Activated naive CD4-positive, alpha-beta T cell treated with anti-CD3 and anti-CD28 coated beads, Interleukin-2, amount 50 U/mL, for 24 hours (primary cell): ENCODE data around the gene CPE.
"Not testable (repeated sequence)": the region's sequence is repeated elsewhere in the genome, so short reads cannot be mapped to it uniquely, and the experiment has no call there.

Source experiments
- H3K27ac Mint-ChIP-seq: one replicate; pipeline ENCODE4 v1.8.0; 2021; ENCODE audit warnings: mild to moderate bottlenecking, mixed read lengths
- H3K27me3 Mint-ChIP-seq: one replicate; pipeline ENCODE4 v1.8.0; 2021; ENCODE audit warnings: mixed read lengths
- H3K36me3 Mint-ChIP-seq: one replicate; pipeline ENCODE4 v1.8.0; 2021; ENCODE audit warnings: mixed read lengths
- H3K4me1 Mint-ChIP-seq: one replicate; pipeline ENCODE4 v1.8.0; 2021; ENCODE audit warnings: mixed read lengths
- H3K4me3 Mint-ChIP-seq: one replicate; pipeline ENCODE4 v1.8.0; 2021; ENCODE audit warnings: mild to moderate bottlenecking, mixed read lengths
- H3K9me3 Mint-ChIP-seq: one replicate; pipeline ENCODE4 v1.8.0; 2021; ENCODE audit warnings: mixed read lengths

Gene CPE

DNA sequence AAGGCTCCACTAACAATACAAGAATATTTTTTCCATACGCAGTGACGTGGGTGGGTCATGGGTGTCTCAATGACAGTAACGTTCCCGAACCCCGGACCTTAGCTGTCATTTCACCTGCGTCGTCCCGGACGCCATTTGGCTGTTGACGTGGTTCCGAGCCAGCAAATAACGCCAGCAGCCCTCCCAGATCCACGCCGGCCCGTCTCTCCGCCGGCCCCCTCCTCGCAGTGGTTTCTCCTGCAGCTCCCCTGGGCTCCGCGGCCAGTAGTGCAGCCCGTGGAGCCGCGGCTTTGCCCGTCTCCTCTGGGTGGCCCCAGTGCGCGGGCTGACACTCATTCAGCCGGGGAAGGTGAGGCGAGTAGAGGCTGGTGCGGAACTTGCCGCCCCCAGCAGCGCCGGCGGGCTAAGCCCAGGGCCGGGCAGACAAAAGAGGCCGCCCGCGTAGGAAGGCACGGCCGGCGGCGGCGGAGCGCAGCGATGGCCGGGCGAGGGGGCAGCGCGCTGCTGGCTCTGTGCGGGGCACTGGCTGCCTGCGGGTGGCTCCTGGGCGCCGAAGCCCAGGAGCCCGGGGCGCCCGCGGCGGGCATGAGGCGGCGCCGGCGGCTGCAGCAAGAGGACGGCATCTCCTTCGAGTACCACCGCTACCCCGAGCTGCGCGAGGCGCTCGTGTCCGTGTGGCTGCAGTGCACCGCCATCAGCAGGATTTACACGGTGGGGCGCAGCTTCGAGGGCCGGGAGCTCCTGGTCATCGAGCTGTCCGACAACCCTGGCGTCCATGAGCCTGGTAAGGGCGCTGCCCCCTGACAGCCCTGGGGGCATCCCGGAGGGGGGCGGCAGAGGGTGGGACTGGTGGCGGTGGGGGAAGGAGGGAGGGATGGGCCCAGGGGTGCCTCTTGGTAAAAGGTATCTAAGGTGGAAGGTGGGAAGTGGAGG, at the start of gene CPE:
Gene CPE, plus strand, starts transcription at position 264 of the 933 bp plus-strand sequence. Its CDS starts 214 bp downstream, at position 478.
- Mint-ChIP-seq H3K27me3 (peaks cover 38% of the 10 kb centered on the region), H3K36me3 (peaks cover 1% of the 10 kb centered on the region), H3K9me3 (no peaks in the 10 kb centered on the region), H3K4me3 (peak within 1 kb of the TSS; percentile 85), H3K27ac (no peak within 1 kb of the TSS), H3K4me1 (peaks cover 12% of the 10 kb centered on the region)

DNA sequence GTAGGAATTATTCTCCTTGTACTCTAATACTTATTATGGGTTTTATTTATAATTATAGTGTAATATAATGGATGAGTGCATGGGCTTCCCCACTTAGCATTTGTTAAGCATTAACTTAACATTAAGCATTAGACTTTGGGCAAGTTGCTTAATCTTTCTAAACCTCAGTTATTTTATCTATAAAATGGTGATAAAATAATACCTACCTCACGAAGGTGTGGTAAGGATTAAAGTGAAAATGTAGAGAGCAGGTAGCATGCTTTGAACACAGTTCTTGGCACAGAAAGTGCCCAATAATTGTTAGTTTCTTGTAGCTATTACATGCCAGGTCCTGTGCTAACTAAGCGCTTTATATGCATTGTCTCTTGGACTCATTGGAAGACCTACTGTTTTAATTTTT, 48.7 kb upstream of the CPE start:
- H3K4me3 Mint-ChIP-seq = peak overlapping the region; percentile 46
- peaks cover 8% of the 10 kb centered on the region for H3K36me3 Mint-ChIP-seq
- H3K27ac Mint-ChIP-seq = no peak overlapping the region
- peaks cover 37% of the 10 kb centered on the region for H3K4me1 Mint-ChIP-seq
- no peaks in the 10 kb centered on the region for H3K27me3 Mint-ChIP-seq
- H3K9me3 Mint-ChIP-seq = no peaks in the 10 kb centered on the region

DNA sequence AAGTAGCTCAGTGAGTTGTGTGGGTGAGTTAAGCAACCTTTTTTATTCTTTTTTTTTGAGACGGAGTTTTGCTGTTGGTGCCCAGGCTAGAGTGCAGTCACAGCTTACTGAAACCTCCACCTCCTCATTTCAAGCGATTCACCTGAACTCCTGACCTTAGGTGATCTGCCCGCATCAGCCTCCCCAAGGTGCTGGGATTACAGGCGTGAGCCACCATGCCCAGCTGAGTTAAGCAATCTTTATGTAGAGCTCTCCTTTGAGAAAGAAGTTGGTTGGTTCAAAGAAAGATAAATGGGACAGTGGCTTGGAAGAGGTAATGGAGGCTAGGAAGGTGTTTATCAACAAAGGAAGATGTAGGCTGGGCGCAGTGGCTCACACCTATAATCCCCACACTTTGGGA, 48.1 kb upstream of the CPE start:
- H3K9me3 Mint-ChIP-seq = no peaks in the 10 kb centered on the region
- peaks cover 8% of the 10 kb centered on the region for H3K36me3 Mint-ChIP-seq
- peak overlapping the region; percentile 56 for H3K27ac Mint-ChIP-seq
- H3K27me3 Mint-ChIP-seq = no peaks in the 10 kb centered on the region
- H3K4me1 Mint-ChIP-seq = peaks cover 43% of the 10 kb centered on the region
- peak overlapping the region; percentile 16 for H3K4me3 Mint-ChIP-seq

DNA sequence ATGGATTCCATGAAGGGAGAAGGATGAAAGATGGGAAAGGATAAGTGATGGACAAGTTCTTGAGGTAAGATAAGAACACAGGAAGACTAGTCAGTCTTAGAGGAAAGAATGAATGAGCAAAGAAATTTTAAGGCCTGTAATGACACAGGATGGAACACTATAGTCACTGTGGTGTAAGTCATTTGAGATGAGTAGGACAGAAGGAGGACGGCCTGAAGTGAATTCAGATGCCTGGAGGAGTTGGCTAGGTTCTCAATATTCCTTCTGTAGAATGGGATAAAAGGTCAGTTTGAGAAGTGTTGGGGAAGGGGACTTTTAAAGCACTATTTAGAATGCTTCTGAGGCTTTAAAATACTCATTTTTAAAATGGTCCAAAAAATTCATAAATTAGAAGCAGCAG, 47.4 kb upstream of the CPE start:
- peak overlapping the region; percentile 44 for H3K4me3 Mint-ChIP-seq
- peak overlapping the region; percentile 10 for H3K27ac Mint-ChIP-seq
- H3K27me3 Mint-ChIP-seq = no peaks in the 10 kb centered on the region
- peaks cover 8% of the 10 kb centered on the region for H3K36me3 Mint-ChIP-seq
- H3K9me3 Mint-ChIP-seq = no peaks in the 10 kb centered on the region
- peaks cover 43% of the 10 kb centered on the region for H3K4me1 Mint-ChIP-seq

DNA sequence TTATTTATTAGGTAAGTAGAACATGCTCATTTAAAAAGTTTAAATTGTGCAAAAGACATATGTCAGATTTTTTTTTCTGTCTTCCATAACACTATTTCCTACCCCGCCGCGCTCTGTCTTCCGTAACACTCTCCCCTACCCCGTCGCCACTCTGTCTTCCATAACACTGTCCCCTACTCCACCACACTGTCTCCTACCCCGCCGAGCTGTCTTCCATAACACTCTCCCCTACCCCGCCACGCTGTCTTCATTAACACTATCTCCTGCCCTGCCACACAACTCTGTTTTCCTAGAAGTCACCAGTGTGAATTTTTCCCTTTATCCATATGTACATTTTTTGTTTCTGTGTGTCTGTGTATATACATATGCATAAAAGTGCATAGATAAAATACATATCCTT, 47.0 kb upstream of the CPE start:
- peak overlapping the region; percentile 20 for H3K27ac Mint-ChIP-seq
- H3K4me3 Mint-ChIP-seq = peak overlapping the region; percentile 57
- peaks cover 8% of the 10 kb centered on the region for H3K36me3 Mint-ChIP-seq
- H3K4me1 Mint-ChIP-seq = peaks cover 43% of the 10 kb centered on the region
- no peaks in the 10 kb centered on the region for H3K27me3 Mint-ChIP-seq
- no peaks in the 10 kb centered on the region for H3K9me3 Mint-ChIP-seq

DNA sequence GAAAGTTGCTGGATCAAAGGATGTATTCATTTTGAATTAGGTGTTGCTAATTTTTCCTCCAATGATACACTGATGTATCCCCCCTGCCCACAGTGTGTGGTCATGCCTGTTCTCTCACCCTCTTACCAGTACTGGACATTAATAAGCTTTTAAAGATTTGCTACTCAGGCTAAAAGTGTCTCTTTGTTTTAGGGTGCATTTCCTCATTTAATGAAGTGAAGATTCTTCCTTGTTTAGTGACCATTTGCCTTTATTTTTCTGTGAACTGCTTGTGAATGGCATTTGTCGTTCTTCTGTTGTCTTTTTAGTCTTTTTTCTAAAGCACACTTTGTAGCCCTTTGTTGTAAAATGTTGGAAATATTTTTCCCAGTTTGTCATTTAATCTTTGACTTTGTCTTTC, 46.3 kb upstream of the CPE start:
- H3K36me3 Mint-ChIP-seq = peaks cover 11% of the 10 kb centered on the region
- H3K4me3 Mint-ChIP-seq = peak overlapping the region; percentile 57
- peak overlapping the region; percentile 20 for H3K27ac Mint-ChIP-seq
- no peaks in the 10 kb centered on the region for H3K9me3 Mint-ChIP-seq
- H3K4me1 Mint-ChIP-seq = peaks cover 47% of the 10 kb centered on the region
- H3K27me3 Mint-ChIP-seq = no peaks in the 10 kb centered on the region

DNA sequence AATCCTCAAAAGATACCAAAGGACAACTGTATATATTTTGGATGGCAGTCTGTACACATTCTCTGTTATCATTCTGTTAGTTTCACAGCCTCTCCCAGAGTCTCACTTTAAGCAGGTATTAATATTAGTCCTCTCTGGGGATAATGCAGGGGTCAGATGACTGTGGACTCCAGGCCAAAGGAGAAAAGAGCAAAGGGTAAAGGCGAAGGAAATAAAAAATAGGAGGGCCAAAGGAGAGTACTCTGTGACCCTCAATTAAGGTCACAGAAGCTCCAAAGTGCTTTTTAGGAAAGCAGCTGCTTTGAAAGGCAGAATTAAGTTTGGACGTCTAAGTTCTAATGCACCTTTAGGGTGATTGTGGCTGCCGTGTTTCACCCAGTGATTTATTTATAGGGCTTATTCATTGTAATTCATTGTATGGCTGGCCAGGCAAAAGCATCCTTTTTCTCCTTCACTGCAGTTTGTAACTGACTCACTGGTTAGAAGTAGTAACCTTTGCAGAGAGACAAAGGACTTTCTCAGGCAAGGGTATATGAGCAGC, 43.6 kb upstream of the CPE start:
- Mint-ChIP-seq H3K36me3 (peaks cover 13% of the 10 kb centered on the region), H3K27ac (peak overlapping the region; percentile 68), H3K4me1 (peaks cover 47% of the 10 kb centered on the region), H3K9me3 (no peaks in the 10 kb centered on the region), H3K27me3 (no peaks in the 10 kb centered on the region), H3K4me3 (no peak overlapping the region)

DNA sequence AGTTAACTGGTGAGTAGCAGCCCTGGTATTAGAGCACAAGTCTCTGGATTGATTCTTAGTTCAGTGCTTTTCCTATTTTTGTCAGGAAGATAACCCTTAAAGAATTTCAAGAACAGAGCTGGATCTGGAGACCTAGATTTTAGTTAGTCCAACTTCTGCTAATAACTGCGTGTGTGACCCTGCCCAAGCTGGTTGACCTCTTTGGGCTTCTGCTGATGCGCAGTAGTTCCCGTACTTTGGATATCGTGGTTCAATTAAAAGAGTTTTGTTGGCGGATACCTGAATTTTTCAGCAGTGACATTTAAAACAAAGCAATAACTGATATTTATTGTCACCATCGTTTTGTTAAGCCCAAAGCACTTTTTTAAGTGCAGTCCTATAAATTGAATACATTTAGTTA, 42.1 kb upstream of the CPE start:
- Mint-ChIP-seq H3K27ac (no peak overlapping the region), H3K27me3 (no peaks in the 10 kb centered on the region), H3K4me1 (peaks cover 32% of the 10 kb centered on the region), H3K9me3 (no peaks in the 10 kb centered on the region), H3K36me3 (peaks cover 11% of the 10 kb centered on the region), H3K4me3 (no peak overlapping the region)

DNA sequence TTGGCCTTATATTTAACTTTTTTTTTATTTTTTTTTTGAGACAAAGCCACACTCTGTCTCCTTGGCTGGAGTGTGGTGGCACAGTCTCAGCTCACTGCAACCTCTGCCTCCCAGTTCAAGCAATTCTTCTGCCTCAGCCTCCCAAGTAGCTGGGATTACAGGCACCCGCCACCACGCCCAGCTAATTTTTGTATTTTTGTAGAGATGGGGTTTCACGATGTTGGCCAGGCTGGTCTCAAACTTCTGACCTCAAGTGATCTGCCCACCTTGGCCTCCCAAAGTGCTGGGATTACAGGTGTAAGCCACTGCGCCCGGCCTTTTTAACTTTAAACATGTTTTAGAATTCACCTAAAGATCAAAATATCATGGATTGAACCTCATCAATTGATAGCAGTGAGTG, 36.5 kb upstream of the CPE start:
- not testable (repeated sequence) for H3K4me3 Mint-ChIP-seq, H3K36me3 Mint-ChIP-seq, H3K27ac Mint-ChIP-seq, H3K27me3 Mint-ChIP-seq, H3K9me3 Mint-ChIP-seq, H3K4me1 Mint-ChIP-seq

DNA sequence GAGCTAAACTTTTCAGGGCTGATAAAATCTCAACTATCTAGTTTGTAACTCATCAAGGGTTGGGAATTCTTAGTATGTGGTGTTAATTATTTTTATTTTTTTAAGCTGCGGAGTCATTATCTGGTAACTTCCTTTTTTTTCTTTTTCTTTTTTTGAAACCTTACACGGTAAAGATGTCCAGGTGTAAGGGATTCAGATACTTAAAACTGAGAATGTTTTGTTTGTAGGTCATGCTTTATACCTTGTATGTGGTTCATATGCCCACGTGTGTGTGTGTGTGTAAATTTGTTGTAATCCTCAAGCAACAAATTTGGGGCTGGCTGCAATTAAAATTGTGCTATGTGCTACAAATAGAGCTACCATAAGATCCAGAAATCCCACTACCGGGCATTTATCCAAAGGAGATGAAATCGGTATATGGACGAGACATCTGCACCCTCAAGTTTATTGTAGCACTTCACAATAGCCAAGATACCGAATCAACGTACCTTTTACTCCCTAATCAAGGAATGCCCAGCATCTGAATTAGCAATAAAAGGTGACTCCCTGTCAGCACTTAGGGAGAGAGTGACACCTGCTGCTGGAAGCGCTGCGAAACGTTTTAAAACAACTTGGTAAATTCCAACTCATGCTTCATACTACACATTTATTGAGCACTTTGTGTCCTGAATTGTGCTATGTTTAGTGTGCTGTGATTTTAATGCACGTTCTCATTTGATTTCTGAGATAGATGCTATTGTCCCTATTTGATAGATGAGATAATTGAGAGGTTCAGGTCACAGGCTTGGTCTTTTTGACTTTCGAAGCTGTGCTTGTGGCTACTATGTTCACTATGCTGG, 35.2 kb upstream of the CPE start:
- H3K36me3 Mint-ChIP-seq = peaks cover 2% of the 10 kb centered on the region
- H3K27ac Mint-ChIP-seq = peak overlapping the region; percentile 59
- H3K4me1 Mint-ChIP-seq = no peaks in the 10 kb centered on the region
- H3K27me3 Mint-ChIP-seq = no peaks in the 10 kb centered on the region
- no peaks in the 10 kb centered on the region for H3K9me3 Mint-ChIP-seq
- H3K4me3 Mint-ChIP-seq = no peak overlapping the region

DNA sequence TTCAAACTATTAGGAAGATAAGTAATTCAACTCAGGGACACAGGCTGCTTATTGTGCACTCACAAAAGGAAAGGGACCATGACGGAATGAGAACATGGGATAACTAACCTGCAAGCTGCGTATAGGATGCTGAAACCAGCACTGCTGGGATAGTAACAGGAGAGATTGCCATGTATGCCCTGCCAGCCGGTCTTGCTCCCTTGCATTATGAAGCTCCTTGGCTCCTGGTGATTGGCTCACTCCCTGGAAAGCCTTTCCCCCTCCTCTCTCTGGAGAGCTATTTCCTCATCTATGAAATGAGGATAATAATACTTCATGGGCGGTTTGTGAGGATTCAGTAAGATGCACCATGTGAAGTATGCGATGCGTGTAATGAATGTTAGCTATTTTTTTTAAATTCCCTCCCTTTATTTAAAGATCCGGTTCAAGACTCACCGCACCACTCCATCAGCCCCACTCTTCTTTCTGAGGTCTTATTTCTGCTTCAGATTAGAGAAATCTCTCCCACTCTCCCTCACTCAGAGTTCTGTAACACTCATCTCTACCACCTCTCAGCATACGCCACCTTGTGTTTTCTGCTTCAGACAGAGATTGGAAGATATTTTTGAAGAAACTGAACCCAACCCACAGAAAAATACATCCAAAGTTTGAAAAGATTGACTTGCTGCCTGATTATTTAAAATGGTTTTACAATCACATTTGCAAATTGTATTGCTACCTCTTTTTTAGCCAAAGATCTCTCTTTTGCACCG, 33.0 kb upstream of the CPE start:
- H3K36me3 Mint-ChIP-seq = peaks cover 2% of the 10 kb centered on the region
- no peak overlapping the region for H3K4me3 Mint-ChIP-seq
- no peak overlapping the region for H3K27ac Mint-ChIP-seq
- H3K4me1 Mint-ChIP-seq = no peaks in the 10 kb centered on the region
- no peaks in the 10 kb centered on the region for H3K9me3 Mint-ChIP-seq
- H3K27me3 Mint-ChIP-seq = no peaks in the 10 kb centered on the region

DNA sequence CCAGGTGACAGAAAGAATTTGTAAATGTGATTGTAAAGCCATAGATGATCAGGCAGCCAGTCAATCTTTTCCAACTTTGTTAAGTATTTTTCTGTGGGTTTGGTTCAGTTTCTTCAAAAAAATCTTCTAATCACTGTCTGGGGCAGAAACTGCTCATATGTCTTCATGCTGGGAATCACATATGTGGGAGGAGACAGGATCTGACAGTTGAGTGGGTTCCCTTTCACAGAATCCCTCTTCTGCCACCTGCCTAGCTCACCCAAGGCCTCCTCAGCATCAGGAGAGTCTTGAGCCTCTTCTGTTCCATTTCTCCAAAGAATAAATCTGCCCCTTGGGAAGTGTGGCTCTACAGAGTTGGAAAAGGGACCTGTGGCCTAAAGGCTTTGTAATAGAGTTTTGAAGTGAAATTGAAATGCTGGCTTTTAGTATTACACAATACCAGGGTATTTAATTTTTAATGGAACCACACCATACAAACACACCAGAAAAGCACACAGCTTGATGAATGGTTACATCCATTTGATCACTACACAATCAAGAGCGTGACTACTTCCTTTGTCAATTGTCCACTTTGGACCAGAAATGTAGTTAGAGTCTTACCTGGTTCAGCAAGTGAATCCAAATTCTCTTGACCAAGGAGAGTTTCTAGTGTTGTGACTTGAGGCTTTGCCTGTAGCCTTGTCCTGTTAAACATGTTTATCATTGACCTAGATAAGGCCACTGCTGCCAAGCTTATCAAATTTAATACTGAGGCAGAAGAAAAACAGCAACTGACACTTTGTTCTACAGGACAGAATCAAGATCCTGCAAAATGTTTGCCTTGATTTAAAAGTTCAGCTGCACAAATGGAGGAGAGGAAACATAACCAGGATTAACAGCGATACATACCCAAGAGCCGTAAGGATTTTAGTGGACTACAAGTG, 30.9 kb upstream of the CPE start:
- Mint-ChIP-seq H3K4me3 (no peak overlapping the region), H3K36me3 (peaks cover 2% of the 10 kb centered on the region), H3K9me3 (no peaks in the 10 kb centered on the region), H3K4me1 (no peaks in the 10 kb centered on the region), H3K27ac (no peak overlapping the region), H3K27me3 (peaks cover 1% of the 10 kb centered on the region)

DNA sequence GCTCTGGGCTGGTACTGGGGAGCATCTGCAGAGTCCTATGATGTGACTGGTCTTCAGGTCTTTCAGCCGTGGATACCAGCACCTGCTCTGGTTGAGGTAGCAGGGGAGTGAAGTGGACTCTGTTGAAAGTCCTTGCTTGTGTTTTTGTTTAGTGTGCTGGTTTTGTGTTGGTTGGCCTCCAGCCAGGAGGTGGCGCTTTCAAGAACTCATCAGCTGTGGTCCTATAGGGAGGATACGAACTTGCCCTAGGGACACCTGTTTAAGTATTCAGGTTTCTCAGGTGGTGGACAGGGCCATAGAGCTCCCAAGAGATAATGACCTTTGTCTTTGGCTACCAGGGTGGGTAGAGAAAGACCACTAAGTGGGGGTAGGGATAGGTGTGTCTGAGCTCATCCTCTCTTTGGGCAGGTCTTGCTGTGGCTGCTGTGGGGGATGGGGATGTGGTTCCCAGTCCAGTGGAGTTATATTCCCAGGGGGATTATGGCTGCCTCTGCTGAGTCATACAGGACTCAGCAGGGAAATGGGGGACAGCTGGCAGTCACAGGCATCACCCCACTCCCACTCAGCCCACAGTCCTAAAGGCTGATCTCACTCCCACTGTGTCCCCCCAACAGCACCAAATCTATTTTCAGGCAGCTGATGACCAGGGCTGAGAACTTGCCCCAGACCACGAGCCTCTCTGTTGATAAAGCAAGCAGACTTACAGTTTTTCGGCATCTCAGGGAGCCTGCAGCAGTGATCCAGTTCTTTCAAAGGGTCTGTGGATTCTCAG, 27.3 kb upstream of the CPE start:
- H3K4me3 Mint-ChIP-seq = no peak overlapping the region
- no peak overlapping the region for H3K27ac Mint-ChIP-seq
- peaks cover 1% of the 10 kb centered on the region for H3K27me3 Mint-ChIP-seq
- H3K4me1 Mint-ChIP-seq = no peaks in the 10 kb centered on the region
- H3K9me3 Mint-ChIP-seq = no peaks in the 10 kb centered on the region
- H3K36me3 Mint-ChIP-seq = no peaks in the 10 kb centered on the region

DNA sequence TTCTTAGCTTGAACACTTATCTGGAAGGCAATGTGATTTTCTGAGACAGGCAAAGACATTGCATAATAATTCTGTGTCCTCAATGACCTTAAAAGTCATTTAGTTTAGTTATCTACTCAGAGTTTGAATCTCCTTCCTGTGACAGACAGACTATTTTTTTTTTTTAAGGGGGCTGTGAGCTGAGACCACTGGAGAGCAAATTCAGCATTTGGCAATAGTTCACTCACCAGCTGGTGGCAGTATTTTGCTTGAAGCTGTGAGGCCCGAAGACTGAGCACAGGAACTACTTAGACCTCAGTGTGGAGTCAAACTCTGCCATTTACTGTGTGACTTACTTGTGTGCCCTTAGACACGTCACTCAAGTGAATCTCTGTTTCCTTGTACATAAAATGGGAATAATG, 22.9 kb upstream of the CPE start:
- peaks cover 5% of the 10 kb centered on the region for H3K27me3 Mint-ChIP-seq
- H3K4me3 Mint-ChIP-seq = no peak overlapping the region

More for the DNA sequence above, 22.9 kb upstream of the CPE start:
- no peaks in the 10 kb centered on the region for H3K4me1 Mint-ChIP-seq
- no peak overlapping the region for H3K27ac Mint-ChIP-seq
- H3K9me3 Mint-ChIP-seq = no peaks in the 10 kb centered on the region
- H3K36me3 Mint-ChIP-seq = no peaks in the 10 kb centered on the region
